ENCODE data around the gene ALAS2. TPM values are rescaled to one million over a fixed set of nuclear protein-coding genes. Genes with fewer than 3 reads are reported as not detected.
A peak's percentile ranks its signal among the peaks of the same experiment; 100 is the strongest.
"Not testable (repeated sequence)": the region's sequence is repeated elsewhere in the genome, so short reads cannot be mapped to it uniquely, and the experiment has no call there.

Gene ALAS2
- total and polyA plus RNA-seq, 2 donors (not counting 1 experiment from before 2014, with no cell fraction given), result not detected

DNA sequence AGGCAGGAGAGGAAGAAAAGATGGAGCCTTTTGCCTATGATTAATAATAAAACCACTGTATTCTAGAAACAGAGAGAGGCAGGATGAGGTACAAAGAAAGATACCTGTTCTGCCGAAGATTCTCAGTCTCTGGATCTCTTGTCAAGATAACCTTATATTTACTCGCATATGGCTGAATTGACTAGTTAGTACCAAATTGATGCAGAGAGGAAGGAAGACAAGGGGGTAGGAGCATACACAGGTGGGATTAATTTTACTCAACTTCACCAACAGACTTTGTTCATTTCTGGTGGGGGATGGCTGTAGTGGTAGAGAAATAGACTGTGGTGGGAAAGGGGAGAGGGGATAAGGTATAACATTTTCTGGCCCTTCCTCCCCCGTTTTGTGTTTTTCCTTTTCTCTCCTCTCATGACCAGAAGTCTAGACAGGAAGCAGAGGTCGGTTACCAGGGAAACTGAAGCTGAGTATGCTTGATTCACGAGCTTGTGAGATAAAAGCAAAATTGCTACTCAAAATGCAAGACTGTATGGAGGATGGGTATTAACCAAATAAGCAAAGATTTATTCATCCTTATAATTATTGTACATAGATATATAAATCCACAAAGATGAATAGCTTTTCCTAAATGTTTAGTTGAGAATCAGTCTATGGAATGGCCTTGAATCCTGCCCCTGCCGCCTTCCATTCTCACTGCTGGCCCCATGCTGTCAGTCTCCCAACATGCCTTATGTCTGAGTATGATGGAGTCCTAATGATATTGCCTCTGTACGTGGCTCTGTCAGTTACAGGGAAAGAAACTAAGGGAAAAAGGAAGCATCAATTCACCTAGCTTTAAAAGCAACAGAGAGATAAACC is 26.3 kb upstream of the ALAS2 start:
- no peak for TF ChIP-seq CTCF (conservative IDR thresholded peaks at IDR 0.05 in 1 of 2, IDR thresholded peaks at IDR 0.05 in 1 of 2; ENCODE audit: low read depth in 1 of 2, low read length in 2 of 2)
- no peak for TF ChIP-seq EZH2 (IDR thresholded peaks at IDR 0.05; ENCODE audit: low read length, missing control alignments)
- Histone ChIP-seq H3K36me3 (ENCODE audit: control insufficient read depth, insufficient read depth, low read length) (no peaks in the 10 kb centered on the region), H3K4me3 (replicated peaks in 1 of 4; ENCODE audit: control extremely low read depth in 1 of 4, insufficient read depth in 1 of 4, low read depth in 3 of 4, low read length in 4 of 4) (peak overlapping the region in 1 of 4 experiments; percentile 24), H3K4me2 (ENCODE audit: extremely low read depth, insufficient read depth, low read length) (no peak overlapping the region), H3K9ac (ENCODE audit: insufficient read depth, low read length) (no peak overlapping the region), H2AFZ (ENCODE audit: low read length) (no peak overlapping the region), H3K79me2 (ENCODE audit: control insufficient read depth, insufficient read depth, low read length) (no peaks in the 10 kb centered on the region), H4K20me1 (ENCODE audit: control insufficient read depth, extremely low read depth, insufficient read depth, low read length) (no peaks in the 10 kb centered on the region), H3K4me1 (ENCODE audit: control insufficient read depth, extremely low read depth, insufficient read depth, low read length) (no peaks in the 10 kb centered on the region), H3K27me3 (ENCODE audit: control insufficient read depth, insufficient read depth, low read length) (no peaks in the 10 kb centered on the region), H3K27ac (ENCODE audit: insufficient read depth, low read length) (no peak overlapping the region), H3K9me3 (ENCODE audit: control insufficient read depth, insufficient read depth, low read depth, low read length) (no peaks in the 10 kb centered on the region)
- peak; percentile 1 to 68 for DNase-seq (ENCODE audit: low read depth in 2 of 2)

DNA sequence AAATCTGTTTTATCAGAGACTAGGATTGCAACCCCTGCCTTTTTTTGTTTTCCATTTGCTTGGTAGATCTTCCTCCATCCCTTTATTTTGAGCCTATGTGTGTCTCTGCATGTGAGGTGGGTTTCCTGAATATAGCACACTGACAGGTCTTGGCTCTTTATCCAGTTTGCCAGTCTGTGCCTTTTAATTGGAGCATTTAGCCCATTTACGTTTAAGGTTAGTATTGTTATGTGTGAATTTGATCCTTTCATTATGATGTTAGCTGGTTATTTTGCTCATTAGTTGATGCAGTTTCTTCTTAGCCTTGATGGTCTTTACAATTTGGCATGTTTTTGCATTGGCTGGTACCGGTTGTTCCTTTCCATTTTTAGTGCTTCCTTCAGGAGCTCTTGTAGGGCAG is 19.8 kb upstream of the ALAS2 start:
- H3K9ac ChIP-seq (ENCODE audit: insufficient read depth, low read length); H3K79me2 ChIP-seq (ENCODE audit: control insufficient read depth, insufficient read depth, low read length); DNase-seq (ENCODE audit: low read depth in 2 of 2); H3K36me3 ChIP-seq (ENCODE audit: control insufficient read depth, insufficient read depth, low read length); H3K9me3 ChIP-seq (ENCODE audit: control insufficient read depth, insufficient read depth, low read depth, low read length); H3K4me3 ChIP-seq (replicated peaks in 1 of 4; ENCODE audit: control extremely low read depth in 1 of 4, insufficient read depth in 1 of 4, low read depth in 3 of 4, low read length in 4 of 4); H3K27ac ChIP-seq (ENCODE audit: insufficient read depth, low read length); H3K27me3 ChIP-seq (ENCODE audit: control insufficient read depth, insufficient read depth, low read length); H3K4me2 ChIP-seq (ENCODE audit: extremely low read depth, insufficient read depth, low read length); H3K4me1 ChIP-seq (ENCODE audit: control insufficient read depth, extremely low read depth, insufficient read depth, low read length); H4K20me1 ChIP-seq (ENCODE audit: control insufficient read depth, extremely low read depth, insufficient read depth, low read length); H2AFZ ChIP-seq (ENCODE audit: low read length): not testable (repeated sequence)

DNA sequence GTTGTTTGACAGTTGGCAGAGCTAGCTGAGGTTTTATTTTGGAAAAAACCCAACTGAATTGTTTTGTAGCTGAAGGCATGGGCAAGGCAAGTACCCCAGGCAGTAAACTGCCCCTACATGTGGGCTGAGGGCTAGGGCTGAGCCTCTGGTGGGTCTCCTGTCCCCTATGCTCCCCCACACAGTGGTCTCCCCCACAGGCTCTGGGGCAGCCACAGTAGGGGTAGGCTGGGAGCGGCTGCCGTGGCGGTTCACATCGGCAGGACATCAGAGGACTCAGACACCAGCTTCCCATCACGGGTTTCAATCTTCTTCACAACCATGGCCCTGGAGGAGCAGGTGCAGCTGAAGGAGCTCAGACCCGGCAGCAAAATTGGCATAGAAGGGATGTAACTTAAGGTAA is 10.7 kb upstream of the ALAS2 start:
- H3K36me3 ChIP-seq (ENCODE audit: control insufficient read depth, insufficient read depth, low read length), result no peaks in the 10 kb centered on the region
- TF ChIP-seq EZH2 (IDR thresholded peaks at IDR 0.05; ENCODE audit: low read length, missing control alignments) (no peak), CTCF (conservative IDR thresholded peaks at IDR 0.05 in 1 of 2, IDR thresholded peaks at IDR 0.05 in 1 of 2; ENCODE audit: low read depth in 1 of 2, low read length in 2 of 2) (no peak)

More for the DNA sequence above, 10.7 kb upstream of the ALAS2 start:
- H3K79me2 ChIP-seq (ENCODE audit: control insufficient read depth, insufficient read depth, low read length), result no peaks in the 10 kb centered on the region
- no peak overlapping the region for H2AFZ ChIP-seq (ENCODE audit: low read length)
- DNase-seq (ENCODE audit: low read depth in 2 of 2), result no peak
- no peak overlapping the region for H3K4me3 ChIP-seq (replicated peaks in 1 of 4; ENCODE audit: control extremely low read depth in 1 of 4, insufficient read depth in 1 of 4, low read depth in 3 of 4, low read length in 4 of 4)
- no peaks in the 10 kb centered on the region for H3K9me3 ChIP-seq (ENCODE audit: control insufficient read depth, insufficient read depth, low read depth, low read length)
- H3K27ac ChIP-seq (ENCODE audit: insufficient read depth, low read length), result no peak overlapping the region
- no peaks in the 10 kb centered on the region for H3K4me1 ChIP-seq (ENCODE audit: control insufficient read depth, extremely low read depth, insufficient read depth, low read length)
- no peaks in the 10 kb centered on the region for H3K27me3 ChIP-seq (ENCODE audit: control insufficient read depth, insufficient read depth, low read length)
- H3K9ac ChIP-seq (ENCODE audit: insufficient read depth, low read length), result no peak overlapping the region
- H3K4me2 ChIP-seq (ENCODE audit: extremely low read depth, insufficient read depth, low read length), result no peak overlapping the region
- no peaks in the 10 kb centered on the region for H4K20me1 ChIP-seq (ENCODE audit: control insufficient read depth, extremely low read depth, insufficient read depth, low read length)

All from fibroblast of lung (primary cell).